ENCODE data around the gene HS1BP3. TPM values are rescaled to one million over a fixed set of nuclear protein-coding genes. Genes with fewer than 3 reads are reported as not detected.
A peak's percentile ranks its signal among the peaks of the same experiment; 100 is the strongest.

The HS1BP3 gene
- total and polyA plus RNA-seq, 2 of the 13 experiments (the other 11 are each of a cell fraction or from before 2014, with no cell fraction given), result 15.2 to 22.0 TPM

- no peak for TF ChIP-seq E2F2 (CRISPR knock-in tag; IDR thresholded peaks at IDR 0.05; ENCODE audit: borderline replicate concordance)
- peak; percentile 99 for TF ChIP-seq TARDBP (CRISPR knock-in tag; IDR thresholded peaks at IDR 0.05)
- TF ChIP-seq ZNF75D (CRISPR knock-in tag; IDR thresholded peaks at IDR 0.05; ENCODE audit: borderline replicate concordance), result no peak
- TF ChIP-seq, protein P1, sequence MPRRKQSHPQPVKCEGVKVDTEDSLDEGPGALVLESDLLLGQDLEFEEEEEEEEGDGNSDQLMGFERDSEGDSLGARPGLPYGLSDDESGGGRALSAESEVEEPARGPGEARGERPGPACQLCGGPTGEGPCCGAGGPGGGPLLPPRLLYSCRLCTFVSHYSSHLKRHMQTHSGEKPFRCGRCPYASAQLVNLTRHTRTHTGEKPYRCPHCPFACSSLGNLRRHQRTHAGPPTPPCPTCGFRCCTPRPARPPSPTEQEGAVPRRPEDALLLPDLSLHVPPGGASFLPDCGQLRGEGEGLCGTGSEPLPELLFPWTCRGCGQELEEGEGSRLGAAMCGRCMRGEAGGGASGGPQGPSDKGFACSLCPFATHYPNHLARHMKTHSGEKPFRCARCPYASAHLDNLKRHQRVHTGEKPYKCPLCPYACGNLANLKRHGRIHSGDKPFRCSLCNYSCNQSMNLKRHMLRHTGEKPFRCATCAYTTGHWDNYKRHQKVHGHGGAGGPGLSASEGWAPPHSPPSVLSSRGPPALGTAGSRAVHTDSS (CRISPR knock-in tag; conservative IDR thresholded peaks at IDR 0.05), result no peak
- peak; percentile 20; the same call in 1 of the 2 replicates for TF ChIP-seq ZNF83 (CRISPR knock-in tag; IDR thresholded peaks at IDR 0.05; ENCODE audit: borderline replicate concordance)
- TF ChIP-seq NAIF1 (CRISPR knock-in tag; IDR thresholded peaks at IDR 0.05; ENCODE audit: borderline replicate concordance), result no peak
- TF ChIP-seq SRSF9 (IDR thresholded peaks at IDR 0.05; ENCODE audit: borderline replicate concordance, insufficient read depth, low read depth, low read length, poor library complexity, severe bottlenecking), result no peak
- TF ChIP-seq ETV6 (CRISPR knock-in tag; conservative IDR thresholded peaks at IDR 0.05), result peak; percentile 90
- TF ChIP-seq RELA (CRISPR knock-in tag; IDR thresholded peaks at IDR 0.05), result peak; percentile 94
- TF ChIP-seq, protein P2, sequence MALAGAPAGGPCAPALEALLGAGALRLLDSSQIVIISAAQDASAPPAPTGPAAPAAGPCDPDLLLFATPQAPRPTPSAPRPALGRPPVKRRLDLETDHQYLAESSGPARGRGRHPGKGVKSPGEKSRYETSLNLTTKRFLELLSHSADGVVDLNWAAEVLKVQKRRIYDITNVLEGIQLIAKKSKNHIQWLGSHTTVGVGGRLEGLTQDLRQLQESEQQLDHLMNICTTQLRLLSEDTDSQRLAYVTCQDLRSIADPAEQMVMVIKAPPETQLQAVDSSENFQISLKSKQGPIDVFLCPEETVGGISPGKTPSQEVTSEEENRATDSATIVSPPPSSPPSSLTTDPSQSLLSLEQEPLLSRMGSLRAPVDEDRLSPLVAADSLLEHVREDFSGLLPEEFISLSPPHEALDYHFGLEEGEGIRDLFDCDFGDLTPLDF (CRISPR knock-in tag; IDR thresholded peaks at IDR 0.05), result no peak
- no peak for TF ChIP-seq ZNF207 (IDR thresholded peaks at IDR 0.05; ENCODE audit: borderline replicate concordance)
- peak; percentile 85; the same call in 1 of the 2 replicates for TF ChIP-seq ZNF713 (CRISPR knock-in tag; IDR thresholded peaks at IDR 0.05)
- TF ChIP-seq REST (IDR thresholded peaks at IDR 0.05; ENCODE audit: borderline replicate concordance in 1 of 2, low read depth in 1 of 2, low read length in 2 of 2), result peak in 1 of 2 experiments; percentile 50; a peak in 1 of 4 replicates
- peak; percentile 91; the same call in 1 of the 2 replicates for TF ChIP-seq ZNF749 (CRISPR knock-in tag; IDR thresholded peaks at IDR 0.05; ENCODE audit: borderline replicate concordance)
- TF ChIP-seq ZNF253 (CRISPR knock-in tag; IDR thresholded peaks at IDR 0.05; ENCODE audit: borderline replicate concordance), result 0 out of 2 replicates have a peak, but pooled peaks have one; percentile 35
- peak; percentile 43; the same call in 1 of the 2 replicates for TF ChIP-seq MAFF (IDR thresholded peaks at IDR 0.05; ENCODE audit: low read depth, low read length)
- TF ChIP-seq POLR2AphosphoS5 (IDR thresholded peaks at IDR 0.05; ENCODE audit: low read depth, low read length), result peak; percentile 58
- peak; percentile 97 for TF ChIP-seq RARA (CRISPR knock-in tag; IDR thresholded peaks at IDR 0.05)
- TF ChIP-seq PITX1 (CRISPR knock-in tag; IDR thresholded peaks at IDR 0.05), result peak; percentile 96
- TF ChIP-seq SOX6 (IDR thresholded peaks at IDR 0.05), result no peak
- peak; percentile 99 for TF ChIP-seq SOX6 (CRISPR knock-in tag; IDR thresholded peaks at IDR 0.05)
- TF ChIP-seq ZNF446 (CRISPR knock-in tag; IDR thresholded peaks at IDR 0.05), result no peak
These were observed 71.7 kb downstream of the HS1BP3 start (continued) for GRCh38 chr2:20578895-20579825.

Measured in HepG2 (cell line).